GM15510 (cell line): Measurements from ENCODE around the gene BBS9.

Experiments used
- POLR2A ChIP-seq: IDR thresholded peaks from 3 replicates; pipeline ENCODE4 v1.6.1; 2011; ENCODE audit warnings: borderline replicate concordance; ENCODE audit not compliant: insufficient read length; ENCODE audit errors: extremely low read depth

Gene BBS9

GRCh38 chr7:33355386-33355785 lies 226.0 kb downstream of the BBS9 start:
- TF ChIP-seq POLR2A: no peak

- no peak for TF ChIP-seq POLR2A
These were observed 227.0 kb downstream of the BBS9 start for GRCh38 chr7:33356336-33356735.

- TF ChIP-seq POLR2A: no peak
These were observed 228.5 kb downstream of the BBS9 start for GRCh38 chr7:33357846-33358245.

GRCh38 chr7:33369888-33370287 lies 240.5 kb downstream of the BBS9 start:
- TF ChIP-seq POLR2A: no peak

- no peak for TF ChIP-seq POLR2A
These were observed 243.8 kb downstream of the BBS9 start for GRCh38 chr7:33373195-33373594.

GRCh38 chr7:33379891-33380525 lies 250.6 kb downstream of the BBS9 start:
- no peak for TF ChIP-seq POLR2A

- no peak for TF ChIP-seq POLR2A
These were observed 259.0 kb downstream of the BBS9 start for GRCh38 chr7:33388332-33388731.

- TF ChIP-seq POLR2A: no peak
These were observed 262.8 kb downstream of the BBS9 start for GRCh38 chr7:33392148-33392547.

- TF ChIP-seq POLR2A: no peak
These were observed 264.4 kb downstream of the BBS9 start for GRCh38 chr7:33393770-33394169.

GRCh38 chr7:33395340-33395739 lies 266.0 kb downstream of the BBS9 start:
- TF ChIP-seq POLR2A: no peak

GRCh38 chr7:33399528-33400213 lies 270.3 kb downstream of the BBS9 start:
- no peak for TF ChIP-seq POLR2A

GRCh38 chr7:33400214-33400538 lies 270.8 kb downstream of the BBS9 start:
- TF ChIP-seq POLR2A: no peak

- no peak for TF ChIP-seq POLR2A
These were observed 280.9 kb downstream of the BBS9 start for GRCh38 chr7:33410266-33410665.

GRCh38 chr7:33411020-33411419 lies 281.7 kb downstream of the BBS9 start:
- TF ChIP-seq POLR2A: no peak

GRCh38 chr7:33412331-33412730 lies 283.0 kb downstream of the BBS9 start:
- no peak for TF ChIP-seq POLR2A

GRCh38 chr7:33418251-33418701 lies 288.9 kb downstream of the BBS9 start:
- no peak for TF ChIP-seq POLR2A
